NCI-H2107 (cell line): ENCODE data around the gene ABL1.

Experiments used
- DNase-seq: peaks from one replicate; lab custom pipeline; 2025; lab: John Stamatoyannopoulos, UW

ABL1 gene

GRCh38 chr9:130891688-130892476, 56.8 kb downstream of the ABL1 start:
- no peak for DNase-seq

- no peak for DNase-seq
Measured at GRCh38 chr9:130892477-130893304, 57.6 kb downstream of the ABL1 start.

- DNase-seq, result no peak
Measured at GRCh38 chr9:130893341-130894101, 58.5 kb downstream of the ABL1 start.

GRCh38 chr9:130894546-130894945, 59.5 kb downstream of the ABL1 start:
- no peak for DNase-seq

- DNase-seq, result no peak
Measured at GRCh38 chr9:130895038-130895437, 60.0 kb downstream of the ABL1 start.

- DNase-seq, result no peak
Measured at GRCh38 chr9:130895481-130896232, 60.6 kb downstream of the ABL1 start.

- no peak for DNase-seq
Measured at GRCh38 chr9:130896233-130897014, 61.4 kb downstream of the ABL1 start, which contains the start of gene QRFP. TSS of gene QRFP (minus strand) at chr9:130896812. CDS start at chr9:130893838, 2,974 bp downstream.

GRCh38 chr9:130897105-130897751, 62.2 kb downstream of the ABL1 start:
- no peak for DNase-seq

GRCh38 chr9:130897848-130898551, 62.9 kb downstream of the ABL1 start:
- DNase-seq, result no peak

GRCh38 chr9:130898552-130898852, 63.4 kb downstream of the ABL1 start:
- DNase-seq, result no peak

- no peak for DNase-seq
Measured at GRCh38 chr9:130899051-130899748, 64.1 kb downstream of the ABL1 start.

- no peak for DNase-seq
Measured at GRCh38 chr9:130900701-130901497, 65.8 kb downstream of the ABL1 start.

GRCh38 chr9:130901498-130902203, 66.6 kb downstream of the ABL1 start:
- DNase-seq, result no peak

GRCh38 chr9:130902204-130903185, 67.4 kb downstream of the ABL1 start:
- DNase-seq, result no peak

GRCh38 chr9:130903194-130904069, 68.4 kb downstream of the ABL1 start:
- DNase-seq, result no peak
